Activated CD4-positive, alpha-beta T cell treated with anti-CD3 and anti-CD28 coated beads for 24 hours (primary cell): ENCODE data around the gene CELA2B.
A peak's percentile ranks its signal among the peaks of the same experiment; 100 is the strongest.
"Not testable (repeated sequence)": the region's sequence is repeated elsewhere in the genome, so short reads cannot be mapped to it uniquely, and the experiment has no call there.

Experiments used
- DNase-seq, 2 donors: peaks; one replicate each; pipeline ENCODE4 v3.0.0-alpha.2; 2020; ENCODE audit warnings: low read depth in 2 of 2

The CELA2B gene

GRCh38 chr1:15475752-15476314 lies at the start of gene CELA2B:
CELA2B (plus strand) TSS chr1:15476104; CDS start chr1:15476126, 22 bp downstream.
- no peak for DNase-seq

GRCh38 chr1:15426492-15427279 lies 49.2 kb upstream of the CELA2B start:
- no peak for DNase-seq

- DNase-seq, result no peak
Measured at GRCh38 chr1:15427280-15427666, 48.6 kb upstream of the CELA2B start.

GRCh38 chr1:15428252-15428651 lies 47.7 kb upstream of the CELA2B start:
- DNase-seq, result not testable (repeated sequence)

- DNase-seq, result no peak
Measured at GRCh38 chr1:15428815-15429435, 47.0 kb upstream of the CELA2B start.

GRCh38 chr1:15429701-15430149 lies 46.2 kb upstream of the CELA2B start:
- no peak for DNase-seq

- DNase-seq, result peak; percentile 71 to 74
Measured at GRCh38 chr1:15430787-15431570, 44.9 kb upstream of the CELA2B start.

- no peak for DNase-seq
Measured at GRCh38 chr1:15431571-15431948, 44.3 kb upstream of the CELA2B start.

GRCh38 chr1:15432324-15432723 lies 43.6 kb upstream of the CELA2B start:
- DNase-seq, result no peak

GRCh38 chr1:15433471-15433870 lies 42.4 kb upstream of the CELA2B start:
- no peak for DNase-seq

GRCh38 chr1:15434739-15435138 lies 41.2 kb upstream of the CELA2B start:
- not testable (repeated sequence) for DNase-seq

GRCh38 chr1:15435239-15436077 lies 40.4 kb upstream of the CELA2B start:
- DNase-seq, result no peak

GRCh38 chr1:15436881-15437442 lies 38.9 kb upstream of the CELA2B start:
- no peak for DNase-seq

- DNase-seq, result no peak
Measured at GRCh38 chr1:15439325-15439724, 36.6 kb upstream of the CELA2B start.

GRCh38 chr1:15440357-15440756 lies 35.5 kb upstream of the CELA2B start:
- DNase-seq, result no peak

- no peak for DNase-seq
Measured at GRCh38 chr1:15441247-15441646, 34.7 kb upstream of the CELA2B start.

- DNase-seq, result no peak
Measured at GRCh38 chr1:15442119-15442518, 33.8 kb upstream of the CELA2B start.

GRCh38 chr1:15442759-15443158 lies 33.1 kb upstream of the CELA2B start:
- no peak for DNase-seq

GRCh38 chr1:15443281-15443680 lies 32.6 kb upstream of the CELA2B start:
- DNase-seq, result no peak

- no peak for DNase-seq
Measured at GRCh38 chr1:15444468-15445389, 31.2 kb upstream of the CELA2B start.
